ENCODE data around the gene PTEN.

Gene PTEN

DNA sequence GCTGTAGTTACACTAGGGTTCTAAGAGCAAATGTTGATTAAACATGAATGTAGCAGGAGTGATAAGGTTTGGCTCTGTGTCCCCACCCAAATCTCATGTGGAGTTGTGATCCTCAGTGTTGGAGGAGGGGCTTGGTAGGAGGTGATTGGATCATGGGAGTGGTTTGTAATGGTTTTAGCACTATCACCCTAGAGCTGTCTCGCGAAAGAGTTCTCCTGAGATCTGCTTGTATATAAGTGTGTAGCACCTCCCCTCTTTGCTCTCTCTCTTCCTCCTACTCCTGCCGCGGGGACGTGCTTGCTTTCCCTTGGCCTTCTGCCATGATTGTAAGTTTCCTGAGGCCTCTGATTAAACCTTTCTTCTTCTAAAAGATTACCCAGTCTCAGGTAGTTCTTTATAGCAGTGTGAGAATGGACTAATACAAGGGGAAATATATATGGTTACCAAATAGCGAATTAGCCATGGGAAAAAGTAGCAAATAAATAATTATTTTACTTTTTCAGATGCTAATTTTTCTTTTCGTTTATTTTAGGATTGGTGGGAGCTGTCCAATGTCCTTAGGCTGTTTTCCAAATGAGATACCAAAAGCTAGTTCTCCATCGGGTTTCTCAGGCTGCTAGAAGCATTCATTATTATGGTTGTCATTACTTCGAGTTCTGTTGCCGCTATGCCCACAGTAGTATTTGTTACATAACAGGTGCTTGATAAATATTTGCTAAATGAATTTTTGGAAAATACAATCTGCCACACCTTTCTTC, 58.7 kb downstream of the PTEN start:
- no peak for DNase-seq (ENCODE audit: low read depth)

DNA sequence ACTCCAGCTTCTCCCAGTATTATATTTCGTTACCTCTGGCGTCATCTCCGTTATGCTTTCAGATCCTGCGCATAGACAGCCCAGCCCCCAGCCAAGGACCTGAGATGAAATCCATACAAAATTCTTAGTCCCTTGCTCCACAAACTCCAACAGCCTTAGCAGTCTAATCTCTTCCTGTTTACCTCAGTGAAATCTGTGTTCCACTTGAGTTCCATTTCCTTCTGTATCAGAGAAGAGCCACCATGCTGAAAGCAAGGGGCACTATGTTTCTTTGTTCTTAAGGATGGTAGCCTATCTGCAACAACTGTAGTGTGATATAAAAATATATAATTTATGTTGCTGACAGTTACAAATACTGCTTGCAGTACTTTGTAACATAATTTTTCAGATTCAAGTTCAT, 59.8 kb downstream of the PTEN start:
- no peak for DNase-seq (ENCODE audit: low read depth)

DNA sequence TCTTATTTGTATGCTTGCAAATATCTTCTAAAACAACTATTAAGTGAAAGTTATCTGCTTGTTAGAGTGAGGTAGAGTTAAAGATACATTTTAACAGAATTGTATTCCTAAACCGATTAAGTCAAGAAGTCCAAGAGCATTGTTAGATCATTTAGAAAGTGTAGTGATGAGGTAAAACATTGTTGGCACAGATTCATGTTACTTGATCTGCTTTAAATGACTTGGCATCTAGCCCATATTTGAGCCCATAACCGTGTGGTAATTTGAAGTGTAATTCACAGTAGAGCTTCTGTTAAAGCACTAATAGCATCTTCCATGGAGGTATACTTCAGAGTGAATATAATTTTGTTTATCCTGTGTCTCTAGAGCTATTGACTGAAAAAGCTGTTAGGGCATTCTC, 62.1 kb downstream of the PTEN start:
- no peak for DNase-seq (ENCODE audit: low read depth)

DNA sequence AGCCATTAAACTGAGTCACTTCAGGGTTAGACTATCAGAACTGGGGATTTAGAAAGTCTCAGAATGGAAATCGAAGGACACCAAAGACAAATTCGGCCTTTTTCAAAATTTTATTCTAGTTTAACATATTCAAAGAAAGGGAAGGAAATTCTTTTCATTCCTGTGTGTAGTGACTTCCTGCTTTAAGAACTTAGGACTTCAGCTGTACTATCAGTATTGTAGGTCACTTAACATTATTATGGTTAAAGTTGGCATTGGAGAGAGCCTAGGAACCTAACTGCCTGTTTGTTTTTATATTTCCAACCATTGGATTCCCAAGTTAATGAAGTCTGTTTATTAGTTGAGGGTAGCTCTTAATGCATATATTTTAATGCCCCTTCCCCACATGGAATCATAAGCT, 63.7 kb downstream of the PTEN start:
- DNase-seq (ENCODE audit: low read depth) = peak; percentile 62

DNA sequence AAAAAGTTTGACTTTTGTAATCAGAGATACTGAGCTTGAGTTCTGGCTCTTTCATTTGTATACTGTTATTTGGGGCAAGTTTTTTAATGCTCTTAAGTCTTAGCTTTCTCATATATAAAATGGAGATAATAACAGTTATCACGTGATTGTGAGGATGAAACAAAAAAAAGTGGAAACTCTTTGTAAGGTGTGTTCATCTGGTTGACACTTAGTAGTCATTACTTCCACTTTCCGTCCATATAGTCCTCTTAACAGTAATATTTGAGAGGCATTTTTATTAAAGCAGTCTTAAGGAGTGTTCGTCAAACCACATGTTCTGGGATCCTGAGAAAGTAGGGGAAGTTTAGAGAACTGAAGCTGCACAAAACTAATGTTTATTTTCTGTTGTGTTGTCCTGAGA, 65.6 kb downstream of the PTEN start:
- DNase-seq (ENCODE audit: low read depth) = no peak

DNA sequence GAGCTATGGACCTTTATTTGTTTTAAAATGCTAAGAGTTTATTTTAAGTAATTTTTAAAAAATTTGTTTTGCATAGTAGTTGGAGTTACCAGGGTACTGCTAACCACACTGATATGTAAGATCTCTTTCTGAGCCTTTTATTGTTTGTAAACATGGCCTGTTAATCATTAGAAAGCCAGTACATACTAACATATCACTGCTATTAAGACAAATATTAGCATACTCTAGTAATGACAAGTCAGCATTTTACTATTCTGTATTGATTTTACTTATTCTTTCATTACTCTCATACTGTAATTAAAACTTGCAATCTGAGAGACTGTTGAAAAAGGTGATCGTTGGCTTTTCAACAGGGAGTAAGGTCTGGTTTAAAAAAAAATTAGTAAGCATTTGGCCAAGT, 66.7 kb downstream of the PTEN start:
- DNase-seq (ENCODE audit: low read depth) = no peak

DNA sequence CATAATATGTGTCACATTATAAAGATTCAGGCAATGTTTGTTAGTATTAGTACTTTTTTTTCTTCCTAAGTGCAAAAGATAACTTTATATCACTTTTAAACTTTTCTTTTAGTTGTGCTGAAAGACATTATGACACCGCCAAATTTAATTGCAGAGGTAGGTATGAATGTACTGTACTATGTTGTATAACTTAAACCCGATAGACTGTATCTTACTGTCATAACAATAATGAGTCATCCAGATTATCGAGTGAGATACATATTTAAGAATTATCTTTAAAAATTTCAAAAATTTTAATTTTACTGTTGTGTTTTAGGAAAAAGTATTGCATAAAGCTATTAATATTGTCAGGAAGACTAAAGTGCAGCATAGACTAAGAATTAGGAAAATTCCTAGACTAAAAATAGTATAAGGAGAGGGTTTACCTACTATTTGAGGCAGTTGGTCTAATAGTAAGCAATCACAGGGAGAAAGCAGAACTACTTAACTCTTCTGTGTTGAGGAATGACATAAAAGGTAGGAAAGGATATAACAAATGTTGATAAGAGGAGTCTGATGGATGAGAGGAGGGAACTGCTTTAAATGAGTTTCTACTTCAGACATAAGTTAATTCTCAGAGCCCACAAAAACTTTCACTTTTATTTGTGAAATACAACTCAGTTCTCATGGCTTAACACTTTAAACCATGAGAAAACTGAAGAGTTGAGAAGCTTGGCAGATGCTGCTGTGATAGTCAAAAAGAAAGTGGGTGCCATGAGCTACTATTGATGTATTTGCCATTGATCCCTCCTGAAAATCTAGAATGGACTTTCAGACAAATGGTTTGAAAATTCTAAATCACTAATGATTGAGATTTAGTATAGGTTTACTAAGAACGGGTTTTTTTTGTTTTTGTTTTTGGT, 67.8 kb downstream of the PTEN start:
- peak; percentile 54 for DNase-seq (ENCODE audit: low read depth)

DNA sequence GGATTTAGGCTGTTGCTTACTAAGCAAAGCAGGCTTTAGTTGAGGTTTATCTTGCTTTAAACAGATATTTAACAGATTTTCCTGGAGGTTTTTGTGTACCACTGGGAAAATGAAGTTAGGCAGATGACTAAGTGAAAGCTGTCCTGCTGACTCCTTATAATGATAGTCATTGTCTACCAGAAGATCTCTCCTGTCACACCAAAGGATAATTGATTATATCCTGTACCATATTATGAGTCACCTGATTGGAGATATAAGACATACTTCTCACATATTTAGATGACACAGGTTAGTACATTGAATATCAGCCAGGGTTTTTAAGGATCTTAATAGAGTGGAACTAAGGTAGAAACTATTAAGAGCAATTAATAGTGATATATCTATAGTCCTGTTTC, 68.4 kb downstream of the PTEN start:
- DNase-seq (ENCODE audit: low read depth) = peak; percentile 88

DNA sequence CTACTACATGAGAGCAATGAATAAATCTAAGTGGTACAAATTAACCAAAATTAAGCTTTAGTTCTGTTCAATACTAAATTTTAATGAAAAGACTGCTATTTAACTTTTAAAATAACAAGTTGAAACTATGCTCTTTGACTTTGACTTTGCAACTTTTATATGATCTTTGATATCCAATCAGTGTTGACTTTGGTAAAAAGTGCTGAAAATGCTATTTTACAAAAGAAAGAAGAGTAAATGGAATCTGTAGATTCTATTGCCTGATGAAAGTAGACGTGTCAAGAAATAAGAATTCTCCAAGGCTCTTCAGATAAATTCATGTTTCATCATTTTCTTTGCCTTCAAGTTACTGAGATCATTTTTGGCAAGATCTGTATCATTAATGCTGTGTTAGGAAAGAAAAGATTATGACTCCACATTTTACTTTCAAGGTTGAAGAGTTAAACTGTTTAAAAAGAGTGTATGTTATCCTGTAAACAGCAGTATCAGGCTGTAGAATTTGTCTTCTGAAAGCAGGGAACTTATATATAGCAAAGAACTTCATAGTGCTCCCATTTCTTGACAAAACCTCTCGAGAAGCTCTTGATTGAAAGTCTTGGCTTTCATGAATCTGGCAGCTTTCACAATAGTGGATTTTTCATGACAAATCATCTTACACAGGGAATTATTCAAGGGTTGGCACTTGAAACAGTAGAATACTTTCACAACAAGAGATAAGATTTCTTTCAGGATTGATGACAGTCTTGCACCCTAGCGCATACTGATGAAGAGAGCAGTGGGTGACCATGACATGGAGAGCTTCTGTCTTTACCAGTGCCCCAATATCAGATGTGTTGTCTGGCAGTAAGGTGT, 72.1 kb downstream of the PTEN start:
- DNase-seq (ENCODE audit: low read depth) = no peak

DNA sequence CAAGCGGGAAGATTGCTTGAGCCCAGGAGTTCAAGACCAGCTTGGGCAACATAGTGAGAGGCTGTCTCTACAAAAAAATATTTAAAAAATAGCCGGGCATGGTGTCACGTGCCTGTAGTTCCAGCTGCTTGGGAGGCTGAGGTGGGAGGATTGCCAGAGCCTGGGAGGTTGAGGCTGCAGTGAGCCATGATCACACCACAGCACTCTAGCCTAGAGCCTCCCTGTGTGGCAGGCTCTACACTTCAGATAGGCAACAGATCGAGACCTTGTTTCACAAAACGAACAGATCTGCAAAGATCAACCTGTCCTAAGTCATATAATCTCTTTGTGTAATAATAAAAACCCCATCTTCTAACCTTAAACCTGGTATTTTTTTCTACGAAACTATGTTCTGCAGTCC, 76.8 kb downstream of the PTEN start:
- DNase-seq (ENCODE audit: low read depth) = no peak

DNA sequence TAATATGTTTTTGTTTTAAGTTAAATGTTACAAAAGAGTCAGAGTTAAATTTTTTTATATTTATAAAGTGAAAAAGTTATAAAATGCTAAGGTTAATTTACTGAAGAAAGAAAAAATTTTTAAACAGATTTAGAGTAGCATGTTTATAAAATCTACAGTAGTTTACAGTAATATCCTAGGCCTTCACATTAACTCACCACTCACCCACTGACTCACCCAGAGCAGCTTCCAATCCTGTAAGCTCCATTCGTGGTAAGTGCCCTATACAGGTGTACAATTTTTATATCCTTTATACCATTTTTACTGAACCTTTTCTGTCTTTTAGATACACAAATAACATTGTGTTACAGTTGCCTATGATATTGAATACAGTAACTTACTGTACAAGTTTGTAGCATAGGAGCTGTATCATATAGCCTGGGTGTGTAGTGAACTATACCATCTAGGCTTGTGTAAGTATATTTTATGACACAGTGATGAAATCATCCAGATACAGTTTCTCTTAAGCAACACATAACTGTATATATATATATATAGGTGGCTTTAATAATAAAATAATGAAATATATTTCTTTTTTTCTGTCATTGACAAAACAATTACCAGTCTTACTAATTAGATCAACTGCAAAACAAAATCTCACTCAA, 79.6 kb downstream of the PTEN start:
- peak; percentile 64 for DNase-seq (ENCODE audit: low read depth)

DNA sequence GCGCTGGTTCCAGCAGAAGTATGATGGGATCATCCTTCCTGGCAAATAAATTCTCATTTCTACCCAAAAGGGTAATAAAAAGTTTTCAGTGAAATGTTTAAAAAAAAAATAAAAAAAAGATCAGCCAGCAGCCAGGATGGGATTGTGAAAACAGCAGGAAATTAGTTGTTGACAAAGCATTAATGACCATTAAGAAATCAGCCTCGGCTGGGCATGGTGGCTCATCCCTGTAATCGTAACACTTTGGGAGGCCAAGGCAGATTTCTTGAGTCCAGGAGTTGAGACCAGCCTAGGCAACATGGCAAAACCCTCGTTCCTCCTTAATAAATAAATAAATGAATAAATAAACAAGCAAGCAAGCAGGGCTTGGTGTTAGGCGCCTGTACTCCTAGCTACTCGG, 82.6 kb downstream of the PTEN start:
- DNase-seq (ENCODE audit: low read depth) = no peak

DNA sequence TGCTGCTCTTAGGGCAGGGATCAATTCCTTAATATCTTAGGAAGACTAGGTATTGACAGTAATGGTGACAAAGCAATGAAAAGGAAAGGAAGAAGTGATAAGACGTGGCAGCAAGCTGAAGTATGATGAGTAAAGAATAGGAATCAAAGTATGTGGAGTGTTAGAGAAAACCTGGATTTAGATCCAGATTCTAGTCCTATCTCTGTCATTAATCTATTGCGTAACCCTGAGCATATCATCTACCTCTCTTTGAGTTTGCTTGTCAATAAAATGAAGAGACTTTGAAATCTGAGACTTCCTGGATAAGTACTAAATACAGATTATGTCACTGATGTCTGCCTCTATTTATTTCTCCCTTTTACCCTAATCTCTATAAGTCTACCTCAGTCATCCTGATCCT, 89.2 kb downstream of the PTEN start:
- no peak for DNase-seq (ENCODE audit: low read depth)

DNA sequence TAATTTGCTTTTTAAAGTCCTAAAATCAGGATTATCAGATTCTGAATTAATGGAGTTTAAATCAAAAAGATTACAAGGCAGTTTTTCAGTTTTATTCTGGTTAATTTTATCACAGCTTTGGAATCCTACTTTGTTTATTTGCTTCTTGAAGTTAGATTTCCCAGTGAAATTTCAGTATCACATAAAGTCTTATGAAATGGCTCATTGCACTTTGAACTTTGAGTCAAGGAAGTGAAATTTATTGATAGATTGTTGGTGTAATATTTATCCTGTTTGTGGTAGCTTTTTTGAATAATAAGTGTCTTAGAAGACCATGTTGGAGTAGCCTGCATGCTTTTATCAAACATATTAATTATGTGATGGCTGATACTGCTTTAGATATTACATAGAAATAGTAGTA, 92.6 kb downstream of the PTEN start:
- no peak for DNase-seq (ENCODE audit: low read depth)

DNA sequence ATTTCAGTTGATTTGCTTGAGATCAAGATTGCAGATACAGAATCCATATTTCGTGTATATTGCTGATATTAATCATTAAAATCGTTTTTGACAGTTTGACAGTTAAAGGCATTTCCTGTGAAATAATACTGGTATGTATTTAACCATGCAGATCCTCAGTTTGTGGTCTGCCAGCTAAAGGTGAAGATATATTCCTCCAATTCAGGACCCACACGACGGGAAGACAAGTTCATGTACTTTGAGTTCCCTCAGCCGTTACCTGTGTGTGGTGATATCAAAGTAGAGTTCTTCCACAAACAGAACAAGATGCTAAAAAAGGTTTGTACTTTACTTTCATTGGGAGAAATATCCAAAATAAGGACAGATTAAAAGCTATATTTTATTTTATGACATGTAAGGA, 94.3 kb downstream of the PTEN start:
- DNase-seq (ENCODE audit: low read depth) = no peak

DNA sequence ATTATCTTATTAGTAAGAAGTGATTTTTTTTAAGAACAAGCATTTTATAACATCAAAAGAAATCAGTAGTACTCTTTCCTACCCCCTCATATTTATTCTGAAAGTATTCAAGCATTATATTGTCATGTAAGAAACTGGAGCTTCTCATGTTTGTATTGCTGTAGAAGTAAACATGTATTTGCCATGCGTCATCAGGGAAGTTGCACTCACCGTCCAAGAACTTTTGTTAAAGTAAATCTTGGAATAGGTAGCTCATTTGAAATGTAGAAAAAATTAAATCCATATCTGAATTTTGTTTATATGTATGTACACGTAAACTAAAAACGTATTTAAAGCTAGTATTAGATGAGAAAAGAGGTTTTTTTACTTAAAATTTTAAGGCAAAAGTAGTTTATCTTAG, 96.8 kb downstream of the PTEN start:
- peak; percentile 85 for DNase-seq (ENCODE audit: low read depth)

DNA sequence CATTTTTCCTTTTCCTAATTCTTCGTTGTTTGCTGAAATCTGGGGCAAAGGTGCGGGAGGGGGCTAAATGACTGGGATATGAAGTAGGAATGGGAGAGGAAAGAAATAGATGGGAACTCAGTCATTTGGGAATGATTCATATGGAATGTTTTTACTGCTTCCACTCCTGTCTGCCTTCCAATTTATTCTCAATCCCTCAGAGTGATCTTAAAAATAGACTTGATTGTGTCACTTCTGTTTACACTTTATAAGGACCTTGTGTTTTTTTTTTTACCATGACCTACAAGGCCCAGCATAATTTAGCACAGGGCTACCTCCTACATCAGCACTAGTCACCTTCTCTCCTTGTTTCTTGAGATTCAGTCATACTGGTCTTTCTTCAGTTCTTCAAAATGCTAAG, 97.9 kb downstream of the PTEN start:
- DNase-seq (ENCODE audit: low read depth) = peak; percentile 81

DNA sequence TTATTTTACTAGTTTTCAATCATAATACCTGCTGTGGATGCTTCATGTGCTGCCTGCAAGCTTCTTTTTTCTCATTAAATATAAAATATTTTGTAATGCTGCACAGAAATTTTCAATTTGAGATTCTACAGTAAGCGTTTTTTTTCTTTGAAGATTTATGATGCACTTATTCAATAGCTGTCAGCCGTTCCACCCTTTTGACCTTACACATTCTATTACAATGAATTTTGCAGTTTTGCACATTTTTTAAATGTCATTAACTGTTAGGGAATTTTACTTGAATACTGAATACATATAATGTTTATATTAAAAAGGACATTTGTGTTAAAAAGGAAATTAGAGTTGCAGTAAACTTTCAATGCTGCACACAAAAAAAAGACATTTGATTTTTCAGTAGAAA, 103.0 kb downstream of the PTEN start:
- DNase-seq (ENCODE audit: low read depth) = peak; percentile 24

DNA sequence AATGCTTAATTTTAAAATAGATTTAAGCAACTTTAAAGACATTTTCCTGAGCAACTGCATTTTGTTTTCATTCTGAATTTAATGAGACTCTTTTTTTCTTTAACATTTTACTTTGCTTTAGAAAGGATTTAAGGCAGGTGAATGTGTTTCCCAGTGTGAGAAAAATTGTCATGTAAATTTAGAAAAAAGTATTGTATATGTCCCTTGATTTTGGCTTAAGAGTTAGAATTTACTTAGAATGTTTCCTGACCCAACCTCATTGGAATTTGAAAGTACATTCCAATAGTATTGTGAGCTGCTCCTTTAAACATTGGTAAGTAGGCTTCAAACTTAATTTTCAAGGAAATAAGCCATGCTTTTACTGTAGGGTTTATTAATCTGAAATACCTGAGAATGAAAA, 110.2 kb downstream of the PTEN start:
- DNase-seq (ENCODE audit: low read depth) = peak; percentile 57

DNA sequence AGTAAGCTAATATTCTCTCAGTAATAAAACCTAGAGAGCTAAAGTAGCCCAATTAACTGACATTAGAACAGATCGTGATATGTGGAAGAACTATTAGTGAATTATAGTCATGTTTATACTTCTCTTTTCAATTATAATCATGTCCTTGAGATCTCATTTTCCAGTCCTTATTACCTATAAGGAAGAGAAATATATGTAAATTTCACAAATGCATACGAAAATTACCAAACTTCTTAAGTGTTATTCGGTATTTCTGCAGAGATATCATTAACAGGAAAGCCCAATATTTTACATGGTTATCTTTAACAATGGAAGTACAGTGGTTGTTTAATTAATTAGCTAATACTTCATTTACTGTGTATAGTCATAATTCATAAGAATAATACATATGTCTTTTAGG, 110.7 kb downstream of the PTEN start:
- DNase-seq (ENCODE audit: low read depth) = no peak

DNA sequence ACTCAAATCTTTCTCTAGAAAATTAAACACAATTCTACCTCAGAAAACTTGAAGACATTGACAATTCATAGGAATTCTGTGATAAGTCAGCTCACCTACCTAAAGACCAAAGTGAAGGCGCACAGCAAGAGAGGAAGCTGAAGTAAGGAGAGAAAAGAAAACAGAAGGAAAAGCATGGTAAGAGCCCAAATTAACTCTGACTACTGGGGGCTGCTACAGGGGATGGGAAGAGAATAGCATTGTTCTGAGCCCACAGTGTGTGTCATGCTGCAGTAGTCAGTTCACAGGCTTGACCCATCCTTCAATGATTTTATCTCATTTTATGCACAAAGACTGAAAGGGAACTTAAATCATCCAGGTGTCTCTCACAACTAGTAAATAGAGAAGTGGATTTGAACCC, 111.3 kb downstream of the PTEN start:
- DNase-seq (ENCODE audit: low read depth) = peak; percentile 19

DNA sequence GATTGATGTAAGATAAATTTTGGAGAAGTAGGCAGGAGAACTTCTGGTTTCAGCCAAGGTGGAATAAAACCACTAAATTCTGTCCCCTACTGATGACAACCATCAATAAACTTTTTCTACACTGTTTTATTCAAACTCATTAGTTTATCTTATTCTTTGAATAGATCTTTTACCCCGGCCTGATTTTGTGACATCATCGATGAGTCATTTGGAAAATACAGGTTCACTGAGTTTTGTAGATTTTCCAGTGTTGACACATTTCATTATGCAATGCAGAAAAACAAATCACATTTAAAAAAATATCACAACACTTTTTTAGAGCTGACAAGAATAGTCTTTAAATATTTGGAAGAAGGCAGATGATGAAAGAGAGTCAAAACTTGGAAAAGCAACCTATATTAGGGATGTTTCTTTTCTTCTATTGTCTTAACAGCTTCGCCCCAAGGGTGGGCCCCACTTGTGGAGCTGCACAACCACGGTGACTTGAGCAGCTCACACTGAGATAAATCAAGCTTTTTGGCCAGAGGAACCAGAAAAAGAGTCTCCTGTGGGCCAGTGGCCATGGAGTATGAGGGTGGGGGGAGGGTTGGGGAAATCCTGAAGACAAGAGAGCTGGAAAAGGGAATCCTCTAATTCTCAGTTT, 112.8 kb downstream of the PTEN start:
- peak; percentile 39 for DNase-seq (ENCODE audit: low read depth)
